ENCODE measurements around the gene ST14.

- TF ChIP-seq GATA2 (IDR thresholded peaks at IDR 0.05; ENCODE audit: low read depth, low read length) (no peak), GATA3 (IDR thresholded peaks at IDR 0.05; ENCODE audit: low read depth, low read length) (no peak)
Observed at GRCh38 chr11:130202009-130202817, 42.6 kb downstream of the ST14 start.

Measured in SH-SY5Y (cell line).